Upper lobe of right lung (tissue), 1 donor: ENCODE results near the gene GET4. TPM values are rescaled to one million over a fixed set of nuclear protein-coding genes. Genes with fewer than 3 reads are reported as not detected.
A peak's percentile ranks its signal among the peaks of the same experiment; 100 is the strongest.

Source experiments
- ATAC-seq: fragments of 200-7000 bp; cut with Tn5 transposase; one replicate; pipeline ENCODE4 v1.9.1; 2020; ENCODE audit warnings: mild to moderate bottlenecking, moderate library complexity
- DNase-seq: peaks from one replicate; pipeline ENCODE4 v3.0.0-alpha.2; 2020
- H3K27ac ChIP-seq: fragments of 200-600 bp; one replicate; pipeline ENCODE4 v1.8.0; 2022
- H3K27me3 ChIP-seq: fragments of 200-600 bp; one replicate; pipeline ENCODE4 v1.8.0; 2022; ENCODE audit warnings: mild to moderate bottlenecking
- H3K36me3 ChIP-seq: fragments of 200-600 bp; one replicate; pipeline ENCODE4 v1.8.0; 2022
- H3K4me1 ChIP-seq: fragments of 200-600 bp; one replicate; pipeline ENCODE4 v1.8.0; 2022
- H3K4me3 ChIP-seq: fragments of 200-600 bp; one replicate; pipeline ENCODE4 v1.8.0; 2022; ENCODE audit warnings: mild to moderate bottlenecking
- H3K9me3 ChIP-seq: fragments of 200-600 bp; one replicate; pipeline ENCODE4 v1.8.0; 2022
- intact Hi-C: fragments of 100-400 bp; cut with DNase I; formaldehyde crosslinking; loops from one replicate; pipeline ENCODE4 v1.11.0; 2022
- total RNA-seq: library from RNA; stranded (reverse); fragmentation: NEBNext Ultra II Directional; extraction: Animal tissue kit (Norgen Biotek cat#: 25700); gene quantifications from one replicate; pipeline ENCODE4 v1.2.1, GENCODE V29; 2021
- TF ChIP-seq, protein P1 (sequence below): fragments of 200-600 bp; IDR thresholded peaks from one replicate; pipeline ENCODE4 v1.8.0; 2022; ENCODE audit warnings: antibody characterized with exemption
- donor health status: DM: no; HTN: yes; CAD: no; lungs with severe emphysema.

Gene GET4
- total RNA-seq, 1 donor from 2014 or later, result 35.1 TPM

DNA sequence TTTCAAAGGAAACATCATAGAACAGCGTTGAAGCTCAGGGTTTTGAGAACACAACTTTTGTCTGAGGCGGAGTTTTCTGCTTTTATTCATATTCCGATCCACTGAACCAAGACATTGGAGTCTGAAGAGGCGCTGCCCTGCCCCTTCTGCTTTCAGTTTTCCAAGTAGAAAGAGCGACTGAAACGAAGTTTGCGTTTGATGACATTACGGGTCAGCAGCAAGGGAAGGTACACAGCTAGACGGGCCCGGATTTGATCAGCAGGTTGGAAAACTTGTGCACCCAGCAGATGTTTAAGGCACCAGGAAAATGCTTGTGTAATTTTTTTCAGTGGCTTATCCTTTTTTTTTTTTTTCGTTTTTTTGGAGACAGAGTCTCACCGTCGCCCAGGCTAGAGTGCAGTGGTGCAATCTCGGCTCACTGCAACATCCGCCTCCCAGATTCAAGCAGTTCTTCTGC, 43.4 kb upstream of the GET4 start:
- H3K4me3 ChIP-seq, result no peak overlapping the region
- H3K36me3 ChIP-seq, result no peaks in the 10 kb centered on the region
- TF ChIP-seq, protein P1, sequence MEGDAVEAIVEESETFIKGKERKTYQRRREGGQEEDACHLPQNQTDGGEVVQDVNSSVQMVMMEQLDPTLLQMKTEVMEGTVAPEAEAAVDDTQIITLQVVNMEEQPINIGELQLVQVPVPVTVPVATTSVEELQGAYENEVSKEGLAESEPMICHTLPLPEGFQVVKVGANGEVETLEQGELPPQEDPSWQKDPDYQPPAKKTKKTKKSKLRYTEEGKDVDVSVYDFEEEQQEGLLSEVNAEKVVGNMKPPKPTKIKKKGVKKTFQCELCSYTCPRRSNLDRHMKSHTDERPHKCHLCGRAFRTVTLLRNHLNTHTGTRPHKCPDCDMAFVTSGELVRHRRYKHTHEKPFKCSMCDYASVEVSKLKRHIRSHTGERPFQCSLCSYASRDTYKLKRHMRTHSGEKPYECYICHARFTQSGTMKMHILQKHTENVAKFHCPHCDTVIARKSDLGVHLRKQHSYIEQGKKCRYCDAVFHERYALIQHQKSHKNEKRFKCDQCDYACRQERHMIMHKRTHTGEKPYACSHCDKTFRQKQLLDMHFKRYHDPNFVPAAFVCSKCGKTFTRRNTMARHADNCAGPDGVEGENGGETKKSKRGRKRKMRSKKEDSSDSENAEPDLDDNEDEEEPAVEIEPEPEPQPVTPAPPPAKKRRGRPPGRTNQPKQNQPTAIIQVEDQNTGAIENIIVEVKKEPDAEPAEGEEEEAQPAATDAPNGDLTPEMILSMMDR, result no peak
- DNase-seq (no peak), ATAC-seq (no peak)
- intact Hi-C loops, result no loop called here
- H3K4me1 ChIP-seq, result peaks cover 46% of the 10 kb centered on the region
- H3K9me3 ChIP-seq, result no peaks in the 10 kb centered on the region
- peak overlapping the region; percentile 88 for H3K27ac ChIP-seq
- H3K27me3 ChIP-seq, result no peaks in the 10 kb centered on the region

DNA sequence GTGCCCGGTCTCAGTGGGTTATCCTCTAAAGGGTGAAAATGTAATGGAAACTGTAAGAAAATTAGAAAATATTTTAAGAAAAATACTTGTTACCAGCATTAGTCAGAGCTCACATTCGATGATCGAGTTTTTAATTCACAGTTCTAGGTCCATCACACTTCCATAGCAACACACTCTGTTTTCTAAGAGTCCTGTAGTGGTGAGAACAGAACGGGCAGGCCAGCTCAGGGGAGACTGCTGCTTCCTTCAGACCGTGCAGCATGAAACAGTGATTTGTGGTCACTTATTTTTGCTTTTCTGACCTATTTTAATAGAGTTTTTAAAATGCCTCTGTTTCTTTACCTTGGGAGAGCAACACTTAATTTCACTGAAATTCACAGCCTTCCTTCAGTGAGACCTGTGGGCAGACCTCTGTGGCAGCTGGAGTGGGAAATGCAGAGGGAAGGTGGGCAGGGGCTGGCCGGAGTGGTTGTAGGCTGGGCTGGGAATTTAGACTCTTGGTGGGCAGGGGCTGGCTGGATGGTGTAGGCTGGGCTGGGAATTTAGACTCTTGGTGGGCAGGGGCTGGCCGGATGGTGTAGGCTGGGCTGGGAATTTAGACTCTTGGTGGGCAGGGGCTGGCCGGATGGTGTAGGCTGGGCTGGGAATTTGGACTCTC, 42.6 kb upstream of the GET4 start:
- peak overlapping the region; percentile 19 for H3K27ac ChIP-seq
- ATAC-seq (no peak), DNase-seq (no peak)
- TF ChIP-seq, protein P1, result no peak
- peaks cover 46% of the 10 kb centered on the region for H3K4me1 ChIP-seq
- H3K36me3 ChIP-seq, result no peaks in the 10 kb centered on the region
- no peaks in the 10 kb centered on the region for H3K27me3 ChIP-seq
- H3K4me3 ChIP-seq, result no peak overlapping the region
- no peaks in the 10 kb centered on the region for H3K9me3 ChIP-seq
- intact Hi-C loops, result no loop called here

DNA sequence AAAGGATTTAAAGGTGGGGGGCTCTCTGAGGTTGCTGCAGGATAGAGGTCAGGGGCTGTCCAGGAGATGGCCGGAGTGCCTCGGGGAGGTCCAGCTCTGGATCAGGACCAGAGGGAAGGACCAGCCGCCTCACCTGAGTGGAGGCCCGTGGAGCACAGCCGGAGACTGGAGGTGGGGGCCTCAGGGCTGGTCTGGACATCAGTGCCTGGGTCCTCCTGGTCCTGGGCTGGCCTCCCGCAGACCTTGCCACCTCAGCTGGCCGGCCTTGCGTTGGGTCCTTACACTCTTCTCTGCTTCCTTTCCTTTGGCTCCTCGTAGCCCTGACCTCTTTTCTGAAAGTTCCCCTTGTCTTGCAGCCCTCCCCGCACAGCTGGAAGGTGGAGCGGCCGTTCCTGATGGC, 42.1 kb upstream of the GET4 start:
- ATAC-seq, result no peak
- no peak for DNase-seq
- H3K36me3 ChIP-seq, result no peaks in the 10 kb centered on the region
- H3K27me3 ChIP-seq, result no peaks in the 10 kb centered on the region
- peak overlapping the region; percentile 19 for H3K27ac ChIP-seq
- H3K4me1 ChIP-seq, result peaks cover 46% of the 10 kb centered on the region
- intact Hi-C loops, result no loop called here
- H3K4me3 ChIP-seq, result no peak overlapping the region
- TF ChIP-seq, protein P1, result no peak
- no peaks in the 10 kb centered on the region for H3K9me3 ChIP-seq

DNA sequence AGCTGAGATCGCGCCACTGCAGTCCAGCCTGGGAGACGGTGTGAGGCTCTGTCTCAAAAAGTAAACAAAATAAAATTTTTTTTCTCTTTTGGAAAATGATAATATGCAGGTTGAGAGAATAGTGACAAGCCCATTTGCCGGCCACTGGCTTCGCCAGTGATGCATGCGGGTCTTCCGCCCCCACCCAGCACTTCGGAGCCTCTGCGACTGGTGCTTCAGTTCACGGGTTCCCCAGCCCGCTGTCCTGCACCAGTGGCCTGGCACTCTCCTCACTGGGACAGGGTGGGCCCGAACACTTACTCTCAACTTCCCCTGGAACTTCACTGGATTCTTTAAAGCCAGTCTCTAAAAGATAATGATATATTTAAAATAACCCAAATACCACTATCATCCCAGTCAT, 41.3 kb upstream of the GET4 start:
- TF ChIP-seq, protein P1, result no peak
- no peak for DNase-seq
- peaks cover 46% of the 10 kb centered on the region for H3K4me1 ChIP-seq
- no peak overlapping the region for H3K27ac ChIP-seq
- no peak for ATAC-seq
- intact Hi-C loops, result no loop called here
- peaks cover 4% of the 10 kb centered on the region for H3K36me3 ChIP-seq
- H3K4me3 ChIP-seq, result no peak overlapping the region
- no peaks in the 10 kb centered on the region for H3K27me3 ChIP-seq
- H3K9me3 ChIP-seq, result no peaks in the 10 kb centered on the region

DNA sequence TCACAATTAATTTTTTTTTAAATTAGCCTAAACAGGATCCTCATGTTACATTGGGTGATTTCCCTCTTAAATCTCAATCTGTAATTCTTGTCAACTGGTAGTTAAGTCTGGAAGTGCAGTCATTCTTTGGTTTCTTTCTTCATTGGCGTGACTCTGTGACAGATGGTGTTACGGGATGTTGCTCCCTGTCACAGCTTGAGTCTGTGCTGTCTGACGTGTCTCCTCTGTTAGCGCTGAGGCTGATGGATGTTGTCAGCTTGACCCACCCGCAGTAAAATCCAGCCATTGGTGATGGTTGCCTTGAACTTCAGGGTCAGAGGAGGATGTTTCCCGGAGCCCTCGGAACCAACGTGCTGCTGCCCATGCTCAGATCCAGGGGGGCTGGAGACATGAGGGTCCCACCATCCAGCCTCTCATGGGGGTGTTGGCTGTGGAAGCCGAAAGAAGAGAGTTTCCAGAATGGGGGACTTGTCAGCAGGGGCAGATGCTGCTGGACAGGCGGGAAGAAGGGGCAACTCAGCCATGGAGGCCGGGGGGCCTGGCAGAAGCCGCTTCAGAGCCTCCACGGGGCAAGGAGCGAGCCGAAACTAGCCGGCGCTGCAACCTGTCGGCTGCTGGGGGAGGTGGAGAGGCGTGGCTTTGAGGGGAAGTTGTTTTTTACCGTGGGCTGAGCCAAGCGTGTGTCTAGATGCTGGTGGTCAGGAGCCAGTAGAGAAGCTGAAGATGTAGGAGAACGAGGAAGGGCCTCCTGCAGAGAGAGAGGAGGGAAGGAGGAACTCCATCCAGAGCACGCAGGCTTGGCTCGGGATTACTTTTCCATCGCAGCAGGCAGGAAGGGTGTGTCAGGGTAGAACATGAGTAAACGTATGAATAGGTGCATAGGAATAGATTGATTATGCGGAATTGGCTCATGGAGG, 40.6 kb upstream of the GET4 start:
- Histone ChIP-seq H3K27me3 (no peaks in the 10 kb centered on the region), H3K9me3 (no peaks in the 10 kb centered on the region), H3K4me3 (no peak overlapping the region), H3K36me3 (peaks cover 8% of the 10 kb centered on the region), H3K4me1 (peaks cover 39% of the 10 kb centered on the region), H3K27ac (peak overlapping the region; percentile 24)
- DNase-seq (no peak), ATAC-seq (no peak)
- TF ChIP-seq, protein P1, result no peak
- intact Hi-C loops, result no loop called here
